HepG2 (cell line): Measurements from ENCODE around the gene IRF3. TPM values are rescaled to one million over a fixed set of nuclear protein-coding genes. Genes with fewer than 3 reads are reported as not detected.
A peak's percentile ranks its signal among the peaks of the same experiment; 100 is the strongest.

Experiments
- ASH2L ChIP-seq: fragments of 300-600, 200-600 bp; sonication (generic); IDR thresholded peaks from 2 replicates; pipeline ENCODE4 v1.7.0; 2017; ENCODE audit warnings: low read depth, mild to moderate bottlenecking, moderate library complexity, mixed read lengths, low read length; ENCODE audit not compliant: insufficient read length
- CREB1 ChIP-seq, 2 experiments: fragments of 450-650 bp in 1 of 2; IDR thresholded peaks; 2 replicates each; pipeline ENCODE4 v1.6.1; 2016 to 2017; ENCODE audit warnings: control low read depth in 1 of 2, mild to moderate bottlenecking in 1 of 2, missing compliant biosample characterization in 1 of 2, missing genetic modification characterization in 1 of 2
- CSRNP1 ChIP-seq: sonication (generic); formaldehyde crosslinking; IDR thresholded peaks from 2 replicates; pipeline ENCODE4 v1.8.1; 2023; ENCODE audit warnings: mild to moderate bottlenecking, missing genetic modification reagents
- FOXJ3 ChIP-seq: sonication (generic); formaldehyde crosslinking; IDR thresholded peaks from 2 replicates; pipeline ENCODE4 v1.4.0; 2020; ENCODE audit warnings: missing genetic modification reagents, mild to moderate bottlenecking, borderline replicate concordance
- GABPA ChIP-seq, 2 experiments: IDR thresholded peaks; 2 replicates each; pipeline ENCODE4 v1.6.1; 2011 to 2016; ENCODE audit warnings: low read depth in 2 of 2, low read length in 1 of 2, missing biosample characterization in 1 of 2, missing genetic modification characterization in 1 of 2
- MAZ ChIP-seq, 2 experiments: sonication (generic) in 1 of 2; formaldehyde crosslinking in 1 of 2; IDR thresholded peaks; 2 replicates each; pipeline versions ENCODE4 v1.5.0 to v1.6.1; 2012 to 2020; ENCODE audit warnings: low read depth in 2 of 2, mild to moderate bottlenecking in 2 of 2, borderline replicate concordance in 1 of 2, improper control_type of control experiment in 1 of 2, low read length in 1 of 2, missing genetic modification reagents in 1 of 2, moderate library complexity in 1 of 2
- MED8 ChIP-seq: sonication (generic); formaldehyde crosslinking; IDR thresholded peaks from 2 replicates; pipeline ENCODE4 v1.8.1; 2023; ENCODE audit warnings: mild to moderate bottlenecking, missing genetic modification reagents; ENCODE audit not compliant: insufficient replicate concordance
- SAP130 ChIP-seq: IDR thresholded peaks from 2 replicates; pipeline ENCODE4 v1.6.1; 2016; ENCODE audit warnings: low read depth
- polyA plus RNA-seq, 8 experiments: library from polyadenylated mRNA; depleted of rRNA in 3 of 8; stranded (reverse) in 7 of 8; unstranded in 1 of 8; fragments of >200 nt; fragmentation: Illumina TruSeq in 4 of 8; extraction: Trizol in 4 of 8; gene quantifications; 2 replicates each; pipeline versions ENCODE4 v1.2.1 to v1.2.3, GENCODE V29; 2011 to 2016; ENCODE audit warnings: low read depth in 4 of 8, missing spikeins in 1 of 8, mixed read lengths in 1 of 8; ENCODE audit not compliant: insufficient read depth in 1 of 8
- total RNA-seq, 5 experiments: library from RNA; depleted of rRNA; stranded (reverse); fragments of >200 nt; fragmentation: Illumina TruSeq; extraction: Trizol; gene quantifications; 2 replicates each; pipeline ENCODE4 v1.2.3, GENCODE V29; 2016; ENCODE audit warnings: low read depth in 1 of 5
- TF ChIP-seq, protein P1 (sequence below): sonication (generic); formaldehyde crosslinking; IDR thresholded peaks from 2 replicates; pipeline ENCODE4 v1.8.1; 2023; ENCODE audit warnings: missing genetic modification reagents, mild to moderate bottlenecking, borderline replicate concordance
- TF ChIP-seq, protein P2 (sequence below): sonication (generic); formaldehyde crosslinking; IDR thresholded peaks from 2 replicates; pipeline ENCODE4 v1.4.0; 2020; ENCODE audit warnings: missing genetic modification reagents
- TF ChIP-seq, protein P3 (sequence below): sonication (generic); formaldehyde crosslinking; IDR thresholded peaks from 2 replicates; pipeline ENCODE4 v1.4.0; 2020; ENCODE audit warnings: missing genetic modification reagents
- TF ChIP-seq, protein P4 (sequence below): sonication (generic); formaldehyde crosslinking; IDR thresholded peaks from 2 replicates; pipeline ENCODE4 v1.4.0; 2020; ENCODE audit warnings: missing genetic modification reagents

Gene IRF3
- total and polyA plus RNA-seq, 2 of the 13 experiments (the other 11 are each of a cell fraction or from before 2014, with no cell fraction given): 61.9 to 65.5 TPM

DNA sequence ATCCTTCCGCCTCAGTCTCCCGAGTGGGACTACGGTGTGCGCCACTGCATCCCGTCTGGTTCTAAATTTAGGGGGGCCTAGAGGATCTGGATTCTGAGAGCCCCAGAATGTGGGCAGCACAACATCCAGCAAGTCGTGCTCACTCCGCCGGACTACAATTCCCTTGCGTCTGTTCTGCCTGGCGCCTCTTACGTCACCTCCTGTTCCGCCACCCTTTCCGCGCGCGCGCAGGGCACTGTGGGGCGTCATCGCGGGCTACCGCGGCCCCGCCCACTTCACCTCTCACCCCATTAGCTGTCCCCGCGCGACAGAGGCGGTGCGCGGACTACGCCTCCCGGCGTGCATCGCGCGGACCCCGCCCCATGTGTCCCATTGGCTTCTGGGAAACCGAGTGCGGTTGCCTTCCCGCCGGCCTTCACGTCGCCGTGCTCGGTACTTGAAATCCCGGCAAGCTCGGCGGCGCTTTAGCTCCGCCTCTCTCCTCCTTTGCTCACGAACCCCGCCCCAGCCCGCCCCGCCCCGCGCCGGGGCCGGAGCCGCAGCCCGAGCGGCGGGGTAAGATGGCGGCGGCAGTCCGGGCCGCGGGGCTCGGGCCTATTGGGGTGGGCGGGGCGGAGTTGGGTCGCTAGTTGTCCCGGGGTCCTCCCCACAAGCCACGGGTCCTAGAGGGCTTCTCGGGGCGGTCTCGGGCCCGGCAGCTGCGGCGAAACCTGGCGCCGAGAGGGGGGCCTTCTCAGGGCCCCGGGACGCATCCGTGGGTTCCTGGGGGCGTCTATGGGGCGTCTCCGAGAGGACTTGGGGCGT is 23.8 kb downstream of the IRF3 start, which contains the start of gene SCAF1 (continued):
- TF ChIP-seq FOXJ3 (CRISPR knock-in tag) (no peak), CREB1 (IDR thresholded peaks at IDR 0.05) (peak; percentile 98), CREB1 (CRISPR knock-in tag; IDR thresholded peaks at IDR 0.05) (peak; percentile 98), CSRNP1 (CRISPR knock-in tag) (no peak), MED8 (CRISPR knock-in tag) (no peak), ASH2L (peak; percentile 34), MAZ (IDR thresholded peaks at IDR 0.05; ENCODE audit: borderline replicate concordance, low read depth, low read length) (peak; percentile 66; the same call in 1 of the 2 replicates), MAZ (CRISPR knock-in tag; IDR thresholded peaks at IDR 0.05; ENCODE audit: low read depth) (peak; percentile 93), SAP130 (CRISPR knock-in tag) (peak; percentile 87), GABPA (IDR thresholded peaks at IDR 0.05; ENCODE audit: low read depth, low read length) (peak; percentile 96), GABPA (CRISPR knock-in tag; IDR thresholded peaks at IDR 0.05; ENCODE audit: low read depth) (peak; percentile 96)
- TF ChIP-seq, protein P1, sequence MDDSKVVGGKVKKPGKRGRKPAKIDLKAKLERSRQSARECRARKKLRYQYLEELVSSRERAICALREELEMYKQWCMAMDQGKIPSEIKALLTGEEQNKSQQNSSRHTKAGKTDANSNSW: no peak
- TF ChIP-seq, protein P2, sequence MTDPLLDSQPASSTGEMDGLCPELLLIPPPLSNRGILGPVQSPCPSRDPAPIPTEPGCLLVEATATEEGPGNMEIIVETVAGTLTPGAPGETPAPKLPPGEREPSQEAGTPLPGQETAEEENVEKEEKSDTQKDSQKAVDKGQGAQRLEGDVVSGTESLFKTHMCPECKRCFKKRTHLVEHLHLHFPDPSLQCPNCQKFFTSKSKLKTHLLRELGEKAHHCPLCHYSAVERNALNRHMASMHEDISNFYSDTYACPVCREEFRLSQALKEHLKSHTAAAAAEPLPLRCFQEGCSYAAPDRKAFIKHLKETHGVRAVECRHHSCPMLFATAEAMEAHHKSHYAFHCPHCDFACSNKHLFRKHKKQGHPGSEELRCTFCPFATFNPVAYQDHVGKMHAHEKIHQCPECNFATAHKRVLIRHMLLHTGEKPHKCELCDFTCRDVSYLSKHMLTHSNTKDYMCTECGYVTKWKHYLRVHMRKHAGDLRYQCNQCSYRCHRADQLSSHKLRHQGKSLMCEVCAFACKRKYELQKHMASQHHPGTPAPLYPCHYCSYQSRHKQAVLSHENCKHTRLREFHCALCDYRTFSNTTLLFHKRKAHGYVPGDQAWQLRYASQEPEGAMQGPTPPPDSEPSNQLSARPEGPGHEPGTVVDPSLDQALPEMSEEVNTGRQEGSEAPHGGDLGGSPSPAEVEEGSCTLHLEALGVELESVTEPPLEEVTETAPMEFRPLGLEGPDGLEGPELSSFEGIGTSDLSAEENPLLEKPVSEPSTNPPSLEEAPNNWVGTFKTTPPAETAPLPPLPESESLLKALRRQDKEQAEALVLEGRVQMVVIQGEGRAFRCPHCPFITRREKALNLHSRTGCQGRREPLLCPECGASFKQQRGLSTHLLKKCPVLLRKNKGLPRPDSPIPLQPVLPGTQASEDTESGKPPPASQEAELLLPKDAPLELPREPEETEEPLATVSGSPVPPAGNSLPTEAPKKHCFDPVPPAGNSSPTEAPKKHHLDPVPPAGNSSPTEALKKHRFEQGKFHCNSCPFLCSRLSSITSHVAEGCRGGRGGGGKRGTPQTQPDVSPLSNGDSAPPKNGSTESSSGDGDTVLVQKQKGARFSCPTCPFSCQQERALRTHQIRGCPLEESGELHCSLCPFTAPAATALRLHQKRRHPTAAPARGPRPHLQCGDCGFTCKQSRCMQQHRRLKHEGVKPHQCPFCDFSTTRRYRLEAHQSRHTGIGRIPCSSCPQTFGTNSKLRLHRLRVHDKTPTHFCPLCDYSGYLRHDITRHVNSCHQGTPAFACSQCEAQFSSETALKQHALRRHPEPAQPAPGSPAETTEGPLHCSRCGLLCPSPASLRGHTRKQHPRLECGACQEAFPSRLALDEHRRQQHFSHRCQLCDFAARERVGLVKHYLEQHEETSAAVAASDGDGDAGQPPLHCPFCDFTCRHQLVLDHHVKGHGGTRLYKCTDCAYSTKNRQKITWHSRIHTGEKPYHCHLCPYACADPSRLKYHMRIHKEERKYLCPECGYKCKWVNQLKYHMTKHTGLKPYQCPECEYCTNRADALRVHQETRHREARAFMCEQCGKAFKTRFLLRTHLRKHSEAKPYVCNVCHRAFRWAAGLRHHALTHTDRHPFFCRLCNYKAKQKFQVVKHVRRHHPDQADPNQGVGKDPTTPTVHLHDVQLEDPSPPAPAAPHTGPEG (CRISPR knock-in tag): no peak
- TF ChIP-seq, protein P3, sequence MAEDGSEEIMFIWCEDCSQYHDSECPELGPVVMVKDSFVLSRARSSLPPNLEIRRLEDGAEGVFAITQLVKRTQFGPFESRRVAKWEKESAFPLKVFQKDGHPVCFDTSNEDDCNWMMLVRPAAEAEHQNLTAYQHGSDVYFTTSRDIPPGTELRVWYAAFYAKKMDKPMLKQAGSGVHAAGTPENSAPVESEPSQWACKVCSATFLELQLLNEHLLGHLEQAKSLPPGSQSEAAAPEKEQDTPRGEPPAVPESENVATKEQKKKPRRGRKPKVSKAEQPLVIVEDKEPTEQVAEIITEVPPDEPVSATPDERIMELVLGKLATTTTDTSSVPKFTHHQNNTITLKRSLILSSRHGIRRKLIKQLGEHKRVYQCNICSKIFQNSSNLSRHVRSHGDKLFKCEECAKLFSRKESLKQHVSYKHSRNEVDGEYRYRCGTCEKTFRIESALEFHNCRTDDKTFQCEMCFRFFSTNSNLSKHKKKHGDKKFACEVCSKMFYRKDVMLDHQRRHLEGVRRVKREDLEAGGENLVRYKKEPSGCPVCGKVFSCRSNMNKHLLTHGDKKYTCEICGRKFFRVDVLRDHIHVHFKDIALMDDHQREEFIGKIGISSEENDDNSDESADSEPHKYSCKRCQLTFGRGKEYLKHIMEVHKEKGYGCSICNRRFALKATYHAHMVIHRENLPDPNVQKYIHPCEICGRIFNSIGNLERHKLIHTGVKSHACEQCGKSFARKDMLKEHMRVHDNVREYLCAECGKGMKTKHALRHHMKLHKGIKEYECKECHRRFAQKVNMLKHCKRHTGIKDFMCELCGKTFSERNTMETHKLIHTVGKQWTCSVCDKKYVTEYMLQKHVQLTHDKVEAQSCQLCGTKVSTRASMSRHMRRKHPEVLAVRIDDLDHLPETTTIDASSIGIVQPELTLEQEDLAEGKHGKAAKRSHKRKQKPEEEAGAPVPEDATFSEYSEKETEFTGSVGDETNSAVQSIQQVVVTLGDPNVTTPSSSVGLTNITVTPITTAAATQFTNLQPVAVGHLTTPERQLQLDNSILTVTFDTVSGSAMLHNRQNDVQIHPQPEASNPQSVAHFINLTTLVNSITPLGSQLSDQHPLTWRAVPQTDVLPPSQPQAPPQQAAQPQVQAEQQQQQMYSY (CRISPR knock-in tag): no peak
- TF ChIP-seq, protein P4, sequence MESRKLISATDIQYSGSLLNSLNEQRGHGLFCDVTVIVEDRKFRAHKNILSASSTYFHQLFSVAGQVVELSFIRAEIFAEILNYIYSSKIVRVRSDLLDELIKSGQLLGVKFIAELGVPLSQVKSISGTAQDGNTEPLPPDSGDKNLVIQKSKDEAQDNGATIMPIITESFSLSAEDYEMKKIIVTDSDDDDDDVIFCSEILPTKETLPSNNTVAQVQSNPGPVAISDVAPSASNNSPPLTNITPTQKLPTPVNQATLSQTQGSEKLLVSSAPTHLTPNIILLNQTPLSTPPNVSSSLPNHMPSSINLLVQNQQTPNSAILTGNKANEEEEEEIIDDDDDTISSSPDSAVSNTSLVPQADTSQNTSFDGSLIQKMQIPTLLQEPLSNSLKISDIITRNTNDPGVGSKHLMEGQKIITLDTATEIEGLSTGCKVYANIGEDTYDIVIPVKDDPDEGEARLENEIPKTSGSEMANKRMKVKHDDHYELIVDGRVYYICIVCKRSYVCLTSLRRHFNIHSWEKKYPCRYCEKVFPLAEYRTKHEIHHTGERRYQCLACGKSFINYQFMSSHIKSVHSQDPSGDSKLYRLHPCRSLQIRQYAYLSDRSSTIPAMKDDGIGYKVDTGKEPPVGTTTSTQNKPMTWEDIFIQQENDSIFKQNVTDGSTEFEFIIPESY (CRISPR knock-in tag): peak; percentile 14; the same call in 1 of the 2 replicates
